SU-DHL-6 (cell line): Measurements from ENCODE around the gene COL26A1.

Source experiments
- H2AFZ ChIP-seq: fragments of 200-600 bp; sonication (generic); 2 replicates; pipeline ENCODE4 v1.6.1; 2014; ENCODE audit warnings: low read depth, mild to moderate bottlenecking, moderate library complexity, mixed read lengths, antibody characterized with exemption, low read length; ENCODE audit not compliant: severe bottlenecking
- H3F3A ChIP-seq: fragments of 200-600 bp; shearing (Covaris generic); 2 replicates; pipeline ENCODE4 v1.6.0; 2016; ENCODE audit warnings: antibody characterized with exemption, mild to moderate bottlenecking; ENCODE audit not compliant: insufficient read depth
- H3K27ac ChIP-seq: fragments of 200-600 bp; sonication (generic); 2 replicates; pipeline ENCODE4 v1.5.1; 2016; ENCODE audit warnings: low read depth, mild to moderate bottlenecking, low read length, moderate library complexity, mixed read lengths
- H3K27me3 ChIP-seq: fragments of 200-600 bp; sonication (generic), shearing (Covaris generic); 2 replicates; pipeline ENCODE4 v1.6.0; 2014; ENCODE audit warnings: mild to moderate bottlenecking, low read length
- H3K36me3 ChIP-seq: fragments of 200-600 bp; sonication (generic); 2 replicates; pipeline ENCODE4 v1.6.1; 2014; ENCODE audit warnings: mild to moderate bottlenecking, low read length, mixed read lengths
- H3K4me2 ChIP-seq: fragments of 300-600, 200-600 bp; shearing (Covaris generic), sonication (generic); 2 replicates; pipeline ENCODE4 v1.6.0; 2014; ENCODE audit warnings: low read length, low read depth, mild to moderate bottlenecking; ENCODE audit not compliant: poor library complexity, severe bottlenecking
- H3K4me3 ChIP-seq: fragments of 200-600 bp; sonication (generic); 2 replicates; pipeline ENCODE4 v1.5.1; 2014; ENCODE audit warnings: antibody characterized with exemption, low read length, mild to moderate bottlenecking, mixed read lengths; ENCODE audit not compliant: insufficient read depth, poor library complexity, severe bottlenecking
- H3K79me2 ChIP-seq: fragments of 200-600 bp; sonication (generic); 2 replicates; pipeline ENCODE4 v1.6.1; 2014; ENCODE audit warnings: mild to moderate bottlenecking, low read length, moderate library complexity; ENCODE audit not compliant: insufficient read depth
- H3K9ac ChIP-seq: fragments of 200-600 bp; sonication (generic); 2 replicates; pipeline ENCODE4 v1.7.0; 2014; ENCODE audit warnings: mild to moderate bottlenecking, low read length
- H3K9me2 ChIP-seq: fragments of 200-600 bp; sonication (generic); replicated peaks from 2 replicates; pipeline ENCODE4 v1.6.1; 2014; ENCODE audit warnings: low read length; ENCODE audit not compliant: insufficient read depth
- H3K9me3 ChIP-seq: fragments of 200-600 bp; sonication (generic); 2 replicates; pipeline ENCODE4 v1.6.1; 2014; ENCODE audit warnings: low read length, mixed read lengths; ENCODE audit not compliant: insufficient read depth
- H4K20me1 ChIP-seq: fragments of 200-600 bp; sonication (generic); 2 replicates; pipeline ENCODE4 v1.6.1; 2014; ENCODE audit warnings: low read depth, mild to moderate bottlenecking, antibody characterized with exemption, low read length, moderate library complexity, mixed read lengths
- EZH2phosphoT487 ChIP-seq: fragments of 200-600 bp; sonication (generic), shearing (Covaris generic); conservative IDR thresholded peaks from 2 replicates; pipeline ENCODE4 v1.6.1; 2018; ENCODE audit warnings: mild to moderate bottlenecking, antibody characterized with exemption, low read length, moderate library complexity, mixed read lengths
- TF ChIP-seq, protein P1 (sequence below): fragments of 200-600 bp; sonication (generic); IDR thresholded peaks from one replicate; pipeline ENCODE4 v1.5.1; 2017; ENCODE audit warnings: antibody characterized with exemption, mild to moderate bottlenecking, low read length, moderate library complexity; ENCODE audit not compliant: insufficient read depth, poor library complexity, severe bottlenecking

The COL26A1 gene

DNA sequence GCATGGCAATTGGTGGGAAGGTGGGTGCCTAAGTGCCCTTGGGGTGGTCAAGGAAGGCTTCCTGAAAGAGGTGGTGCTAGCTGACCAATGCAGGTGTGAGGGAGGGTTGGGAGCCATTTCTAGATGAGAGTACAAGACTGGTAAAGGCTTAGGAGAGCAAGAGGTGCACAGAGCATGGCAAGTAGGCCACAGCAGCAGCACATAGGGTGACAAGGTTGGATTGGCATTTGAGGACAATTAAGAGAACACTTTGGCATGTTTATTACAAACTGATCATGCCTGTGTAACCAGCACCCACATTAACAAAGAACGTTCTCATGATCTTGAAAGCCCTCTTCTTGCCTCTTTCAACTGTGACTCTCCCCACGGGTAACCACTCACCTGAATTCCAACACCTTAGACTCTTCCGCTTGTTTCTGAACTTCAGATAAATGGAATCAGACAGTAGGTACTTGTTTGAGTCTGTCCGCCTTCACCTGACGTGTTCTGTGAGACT, 158.8 kb downstream of the COL26A1 start:
- no peak overlapping the region for H3K4me2 ChIP-seq
- no peaks in the 10 kb centered on the region for H4K20me1 ChIP-seq
- no peaks in the 10 kb centered on the region for H3K36me3 ChIP-seq
- TF ChIP-seq EZH2phosphoT487 = no peak
- TF ChIP-seq, protein P1, sequence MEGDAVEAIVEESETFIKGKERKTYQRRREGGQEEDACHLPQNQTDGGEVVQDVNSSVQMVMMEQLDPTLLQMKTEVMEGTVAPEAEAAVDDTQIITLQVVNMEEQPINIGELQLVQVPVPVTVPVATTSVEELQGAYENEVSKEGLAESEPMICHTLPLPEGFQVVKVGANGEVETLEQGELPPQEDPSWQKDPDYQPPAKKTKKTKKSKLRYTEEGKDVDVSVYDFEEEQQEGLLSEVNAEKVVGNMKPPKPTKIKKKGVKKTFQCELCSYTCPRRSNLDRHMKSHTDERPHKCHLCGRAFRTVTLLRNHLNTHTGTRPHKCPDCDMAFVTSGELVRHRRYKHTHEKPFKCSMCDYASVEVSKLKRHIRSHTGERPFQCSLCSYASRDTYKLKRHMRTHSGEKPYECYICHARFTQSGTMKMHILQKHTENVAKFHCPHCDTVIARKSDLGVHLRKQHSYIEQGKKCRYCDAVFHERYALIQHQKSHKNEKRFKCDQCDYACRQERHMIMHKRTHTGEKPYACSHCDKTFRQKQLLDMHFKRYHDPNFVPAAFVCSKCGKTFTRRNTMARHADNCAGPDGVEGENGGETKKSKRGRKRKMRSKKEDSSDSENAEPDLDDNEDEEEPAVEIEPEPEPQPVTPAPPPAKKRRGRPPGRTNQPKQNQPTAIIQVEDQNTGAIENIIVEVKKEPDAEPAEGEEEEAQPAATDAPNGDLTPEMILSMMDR = no peak
- no peaks in the 10 kb centered on the region for H3K27me3 ChIP-seq
- H3K9ac ChIP-seq = no peak overlapping the region
- no peaks in the 10 kb centered on the region for H3K9me2 ChIP-seq
- no peaks in the 10 kb centered on the region for H3K9me3 ChIP-seq
- no peaks in the 10 kb centered on the region for H3F3A ChIP-seq
- H3K4me3 ChIP-seq = no peak overlapping the region
- H2AFZ ChIP-seq = no peak overlapping the region
- no peak overlapping the region for H3K27ac ChIP-seq
- no peaks in the 10 kb centered on the region for H3K79me2 ChIP-seq

DNA sequence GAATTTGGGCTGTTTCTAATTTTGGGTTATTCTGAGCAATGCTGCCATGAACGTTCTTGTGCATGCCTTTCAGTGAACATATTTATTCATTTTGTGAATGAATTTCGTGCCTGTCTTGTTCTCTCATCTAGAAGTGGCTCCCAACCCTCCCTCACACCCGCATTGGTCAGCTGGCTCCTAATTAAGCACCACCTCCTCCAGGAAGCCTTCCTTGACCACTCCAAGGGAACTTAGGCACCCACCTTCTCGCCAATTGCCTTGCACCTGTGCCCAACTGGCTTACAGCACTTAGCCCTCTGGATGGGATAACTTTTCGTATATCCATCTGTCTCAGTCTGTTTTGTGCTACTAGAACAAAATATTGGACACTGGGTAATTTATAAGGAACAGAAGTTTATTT, 159.3 kb downstream of the COL26A1 start:
- TF ChIP-seq, protein P1 = no peak
- TF ChIP-seq EZH2phosphoT487 = no peak
- Histone ChIP-seq H3K79me2 (no peaks in the 10 kb centered on the region), H3K27ac (no peak overlapping the region), H3K9ac (no peak overlapping the region), H3K36me3 (no peaks in the 10 kb centered on the region), H3F3A (no peaks in the 10 kb centered on the region), H3K27me3 (no peaks in the 10 kb centered on the region), H3K4me3 (no peak overlapping the region), H3K4me2 (no peak overlapping the region), H2AFZ (no peak overlapping the region), H4K20me1 (no peaks in the 10 kb centered on the region), H3K9me2 (no peaks in the 10 kb centered on the region), H3K9me3 (no peaks in the 10 kb centered on the region)

GRCh38 chr7:101527844-101528667, 165.4 kb downstream of the COL26A1 start:
- Histone ChIP-seq H3F3A (no peaks in the 10 kb centered on the region), H3K9me2 (no peaks in the 10 kb centered on the region), H3K36me3 (no peaks in the 10 kb centered on the region), H3K4me2 (no peak overlapping the region), H2AFZ (no peak overlapping the region), H4K20me1 (no peaks in the 10 kb centered on the region), H3K4me3 (no peak overlapping the region), H3K9me3 (no peaks in the 10 kb centered on the region), H3K27ac (no peak overlapping the region), H3K27me3 (no peaks in the 10 kb centered on the region), H3K9ac (no peak overlapping the region), H3K79me2 (no peaks in the 10 kb centered on the region)
- TF ChIP-seq, protein P1 = no peak
- no peak for TF ChIP-seq EZH2phosphoT487
